ENCODE measurements around the gene RIN1. TPM values are rescaled to one million over a fixed set of nuclear protein-coding genes. Genes with fewer than 3 reads are reported as not detected.
A peak's percentile ranks its signal among the peaks of the same experiment; 100 is the strongest.

Gene RIN1
- total and polyA plus RNA-seq, 2 of the 13 experiments (the other 11 are each of a cell fraction or from before 2014, with no cell fraction given): 2.4 to 4.1 TPM

- no peak for TF ChIP-seq GPBP1L1 (CRISPR knock-in tag; IDR thresholded peaks at IDR 0.05)
- TF ChIP-seq MXD4 (CRISPR knock-in tag; IDR thresholded peaks at IDR 0.05): peak; percentile 90
- TF ChIP-seq ZNF740 (CRISPR knock-in tag; IDR thresholded peaks at IDR 0.05): no peak
- TF ChIP-seq TSC22D2 (CRISPR knock-in tag; IDR thresholded peaks at IDR 0.05; ENCODE audit: borderline replicate concordance): 0 out of 2 replicates have a peak, but pooled peaks have one; percentile 87
- TF ChIP-seq HMG20B (CRISPR knock-in tag; conservative IDR thresholded peaks at IDR 0.05): peak; percentile 64; the same call in 1 of the 2 replicates
- TF ChIP-seq ZBTB33 (CRISPR knock-in tag; IDR thresholded peaks at IDR 0.05): peak; percentile 41; the same call in 1 of the 2 replicates
- no peak for TF ChIP-seq NONO (IDR thresholded peaks at IDR 0.05)
- peak; percentile 94 for TF ChIP-seq NONO (CRISPR knock-in tag; conservative IDR thresholded peaks at IDR 0.05)
- TF ChIP-seq ZNF407 (CRISPR knock-in tag; IDR thresholded peaks at IDR 0.05; ENCODE audit: not compliant biosample characterization): no peak
- peak; percentile 90; the same call in 1 of the 3 replicates for TF ChIP-seq MXI1 (IDR thresholded peaks at IDR 0.05; ENCODE audit: borderline replicate concordance, low read depth, low read length)
- TF ChIP-seq TEAD2 (CRISPR knock-in tag; IDR thresholded peaks at IDR 0.05): no peak
- peak; percentile 40; the same call in 1 of the 2 replicates for TF ChIP-seq TAF1 (CRISPR knock-in tag; IDR thresholded peaks at IDR 0.05)
- peak; percentile 96 for TF ChIP-seq U2AF1 (optimal IDR thresholded peaks at IDR 0.05; ENCODE audit: low read depth, low read length)
- peak; percentile 87 for TF ChIP-seq MYC (CRISPR knock-in tag; IDR thresholded peaks at IDR 0.05; ENCODE audit: borderline replicate concordance)
- TF ChIP-seq SAFB2 (CRISPR knock-in tag; IDR thresholded peaks at IDR 0.05; ENCODE audit: borderline replicate concordance, low read depth): peak; percentile 69; the same call in 1 of the 2 replicates
Observed at GRCh38 chr11:66336234-66337102, at the start of gene RIN1 (continued).

Data from HepG2 (cell line).